ENCODE results near the gene APOBEC3C.
A peak's percentile ranks its signal among the peaks of the same experiment; 100 is the strongest.
"Not testable (repeated sequence)": the region's sequence is repeated elsewhere in the genome, so short reads cannot be mapped to it uniquely, and the experiment has no call there.

APOBEC3C gene

GRCh38 chr22:38981992-38982927 is 31.8 kb upstream of the APOBEC3C start, which contains the start of gene APOBEC3B:
Gene APOBEC3B, plus strand, starts transcription at chr22:38982347. Its CDS starts 107 bp downstream, at chr22:38982454.
- no peak for DNase-seq (ENCODE audit: low spot score)

- DNase-seq (ENCODE audit: low spot score): no peak
Measured at GRCh38 chr22:38984224-38984623, 29.8 kb upstream of the APOBEC3C start.

GRCh38 chr22:38984784-38985757 is 29.0 kb upstream of the APOBEC3C start:
- DNase-seq (ENCODE audit: low spot score): not testable (repeated sequence)

GRCh38 chr22:38986629-38987028 is 27.4 kb upstream of the APOBEC3C start:
- no peak for DNase-seq (ENCODE audit: low spot score)

GRCh38 chr22:38987171-38987895 is 26.7 kb upstream of the APOBEC3C start:
- no peak for DNase-seq (ENCODE audit: low spot score)

- no peak for DNase-seq (ENCODE audit: low spot score)
Measured at GRCh38 chr22:38989466-38989865, 24.6 kb upstream of the APOBEC3C start.

GRCh38 chr22:38992871-38993371 is 21.1 kb upstream of the APOBEC3C start:
- not testable (repeated sequence) for DNase-seq (ENCODE audit: low spot score)

GRCh38 chr22:38996105-38996504 is 18.0 kb upstream of the APOBEC3C start:
- DNase-seq (ENCODE audit: low spot score): no peak

- DNase-seq (ENCODE audit: low spot score): no peak
Measured at GRCh38 chr22:38997518-38997917, 16.5 kb upstream of the APOBEC3C start.

- DNase-seq (ENCODE audit: low spot score): peak; percentile 75
Measured at GRCh38 chr22:39003165-39003638, 10.9 kb upstream of the APOBEC3C start.

GRCh38 chr22:39007177-39007576 is 6.9 kb upstream of the APOBEC3C start:
- no peak for DNase-seq (ENCODE audit: low spot score)

- DNase-seq (ENCODE audit: low spot score): not testable (repeated sequence)
Measured at GRCh38 chr22:39008271-39008850, 5.7 kb upstream of the APOBEC3C start.

- no peak for DNase-seq (ENCODE audit: low spot score)
Measured at GRCh38 chr22:39010946-39011345, 3.1 kb upstream of the APOBEC3C start.

GRCh38 chr22:39012533-39013511 is 1.2 kb upstream of the APOBEC3C start:
- DNase-seq (ENCODE audit: low spot score): no peak

- DNase-seq (ENCODE audit: low spot score): not testable (repeated sequence)
Measured at GRCh38 chr22:39013561-39013941, 506 bp upstream of the APOBEC3C start.

- DNase-seq (ENCODE audit: low spot score): not testable (repeated sequence)
Measured at GRCh38 chr22:39014723-39015121, 665 bp downstream of the APOBEC3C start.

- no peak for DNase-seq (ENCODE audit: low spot score)
Measured at GRCh38 chr22:39016592-39016991, 2.5 kb downstream of the APOBEC3C start.

- no peak for DNase-seq (ENCODE audit: low spot score)
Measured at GRCh38 chr22:39017596-39018365, 3.7 kb downstream of the APOBEC3C start.
